ENCODE measurements around the gene PKN1.

The PKN1 gene

DNA sequence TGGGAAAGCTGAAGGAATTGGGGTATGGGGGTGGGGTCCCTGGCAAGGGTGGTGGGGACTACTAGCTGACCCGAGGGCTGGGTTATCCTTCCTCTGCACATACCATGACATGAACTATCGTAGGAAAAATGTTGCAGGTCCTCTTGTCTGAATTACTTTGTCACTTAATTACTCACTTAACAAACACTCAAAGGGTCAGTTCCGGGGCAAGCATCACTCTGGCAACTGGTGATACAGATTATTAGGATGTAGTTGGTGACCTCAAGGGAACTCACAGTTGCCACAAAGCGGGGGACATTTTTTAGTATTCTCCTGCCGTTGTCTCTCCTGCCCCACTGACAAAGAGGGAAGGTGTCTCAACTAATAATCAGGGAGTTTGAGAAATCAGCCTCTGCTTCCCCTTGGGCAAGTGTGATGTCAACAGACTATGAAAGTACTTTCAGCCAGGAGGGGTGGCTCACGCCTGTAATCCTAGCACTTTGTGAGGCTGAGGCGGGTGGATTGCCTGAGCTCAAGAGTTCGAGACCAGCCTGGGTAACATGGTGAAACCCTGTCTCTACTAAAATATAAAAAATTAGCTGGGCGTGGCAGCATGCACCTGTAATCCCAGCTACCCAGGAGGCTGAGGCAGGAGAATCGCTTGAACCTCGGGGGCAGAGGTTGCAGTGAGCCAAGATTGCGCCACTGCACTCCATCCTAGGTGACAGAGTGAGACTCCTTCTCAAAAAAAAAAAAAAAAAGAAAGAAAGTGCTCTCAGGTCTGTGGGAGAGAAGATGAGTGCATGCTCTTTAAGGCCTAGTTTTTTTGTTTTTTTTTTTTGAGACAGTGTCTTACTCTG, 74.8 kb downstream of the PKN1 start:
- Histone ChIP-seq H3K4me3 (replicated peaks; ENCODE audit: low read depth, low read length) (no peak overlapping the region), H3K27me3 (replicated peaks; ENCODE audit: control insufficient read depth, insufficient read depth, low read length) (no peaks in the 10 kb centered on the region), H3K36me3 (ENCODE audit: control insufficient read depth, insufficient read depth, low read length) (no peaks in the 10 kb centered on the region)
- TF ChIP-seq, protein P1, sequence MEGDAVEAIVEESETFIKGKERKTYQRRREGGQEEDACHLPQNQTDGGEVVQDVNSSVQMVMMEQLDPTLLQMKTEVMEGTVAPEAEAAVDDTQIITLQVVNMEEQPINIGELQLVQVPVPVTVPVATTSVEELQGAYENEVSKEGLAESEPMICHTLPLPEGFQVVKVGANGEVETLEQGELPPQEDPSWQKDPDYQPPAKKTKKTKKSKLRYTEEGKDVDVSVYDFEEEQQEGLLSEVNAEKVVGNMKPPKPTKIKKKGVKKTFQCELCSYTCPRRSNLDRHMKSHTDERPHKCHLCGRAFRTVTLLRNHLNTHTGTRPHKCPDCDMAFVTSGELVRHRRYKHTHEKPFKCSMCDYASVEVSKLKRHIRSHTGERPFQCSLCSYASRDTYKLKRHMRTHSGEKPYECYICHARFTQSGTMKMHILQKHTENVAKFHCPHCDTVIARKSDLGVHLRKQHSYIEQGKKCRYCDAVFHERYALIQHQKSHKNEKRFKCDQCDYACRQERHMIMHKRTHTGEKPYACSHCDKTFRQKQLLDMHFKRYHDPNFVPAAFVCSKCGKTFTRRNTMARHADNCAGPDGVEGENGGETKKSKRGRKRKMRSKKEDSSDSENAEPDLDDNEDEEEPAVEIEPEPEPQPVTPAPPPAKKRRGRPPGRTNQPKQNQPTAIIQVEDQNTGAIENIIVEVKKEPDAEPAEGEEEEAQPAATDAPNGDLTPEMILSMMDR (IDR thresholded peaks at IDR 0.05; ENCODE audit: insufficient read depth, low read length, poor library complexity, severe bottlenecking) = no peak
- DNase-seq (ENCODE audit: extremely low read depth, insufficient read length) = no peak

GRCh38 chr19:14510311-14511228, 77.5 kb downstream of the PKN1 start:
- H3K4me3 ChIP-seq (replicated peaks; ENCODE audit: low read depth, low read length) = no peak overlapping the region
- DNase-seq (ENCODE audit: extremely low read depth, insufficient read length) = no peak
- H3K36me3 ChIP-seq (ENCODE audit: control insufficient read depth, insufficient read depth, low read length) = peaks cover 9% of the 10 kb centered on the region
- TF ChIP-seq, protein P1 (IDR thresholded peaks at IDR 0.05; ENCODE audit: insufficient read depth, low read length, poor library complexity, severe bottlenecking) = no peak
- no peaks in the 10 kb centered on the region for H3K27me3 ChIP-seq (replicated peaks; ENCODE audit: control insufficient read depth, insufficient read depth, low read length)

DNA sequence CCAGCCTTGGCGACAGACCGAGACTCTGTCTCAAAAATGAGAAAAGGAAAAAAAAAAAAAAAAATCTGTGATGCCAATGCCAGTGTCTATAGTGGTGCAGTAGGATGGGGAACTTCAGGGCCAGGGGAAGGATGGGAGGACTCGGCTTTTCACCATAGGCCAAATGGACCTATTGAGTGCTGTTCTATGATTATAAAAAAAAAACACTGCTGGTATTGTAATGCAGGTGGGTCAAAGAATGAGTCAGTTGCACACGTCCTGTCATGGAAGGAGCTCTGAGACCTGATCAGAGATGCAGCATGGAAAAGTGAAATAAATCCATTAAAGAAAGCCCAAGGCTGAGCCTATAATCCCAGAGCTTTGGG, 78.1 kb downstream of the PKN1 start:
- Histone ChIP-seq H3K4me3 (replicated peaks; ENCODE audit: low read depth, low read length) (no peak overlapping the region), H3K27me3 (replicated peaks; ENCODE audit: control insufficient read depth, insufficient read depth, low read length) (no peaks in the 10 kb centered on the region), H3K36me3 (ENCODE audit: control insufficient read depth, insufficient read depth, low read length) (peaks cover 11% of the 10 kb centered on the region)
- no peak for DNase-seq (ENCODE audit: extremely low read depth, insufficient read length)
- TF ChIP-seq, protein P1 (IDR thresholded peaks at IDR 0.05; ENCODE audit: insufficient read depth, low read length, poor library complexity, severe bottlenecking) = no peak

DNA sequence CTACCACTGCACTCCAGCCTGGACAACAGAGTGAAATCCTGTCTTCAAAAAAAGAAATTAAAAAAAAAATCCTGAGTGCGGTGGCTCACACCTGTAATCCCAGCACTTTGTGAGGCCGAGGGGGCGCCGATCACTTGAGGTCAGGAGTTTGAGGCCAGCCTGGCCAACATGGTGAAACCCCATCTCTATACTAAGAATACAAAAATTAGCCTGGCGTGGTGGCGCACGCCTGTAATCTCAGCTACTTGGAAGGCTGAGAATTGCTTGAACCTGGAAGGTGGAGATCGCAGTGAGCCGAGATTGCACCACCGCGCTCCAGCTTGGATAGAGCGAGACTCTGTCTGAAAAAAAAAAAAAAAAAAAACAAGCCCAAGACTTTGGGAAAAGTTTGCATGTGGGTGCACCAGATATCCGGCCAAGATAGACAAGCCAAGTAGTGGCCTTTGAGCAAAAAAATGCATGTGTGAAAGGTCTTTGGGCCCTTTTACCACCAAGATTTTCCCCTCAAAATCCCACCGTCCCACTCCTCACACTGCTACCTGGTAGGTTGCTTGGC, 79.4 kb downstream of the PKN1 start:
- DNase-seq (ENCODE audit: extremely low read depth, insufficient read length) = no peak
- Histone ChIP-seq H3K4me3 (replicated peaks; ENCODE audit: low read depth, low read length) (no peak overlapping the region), H3K27me3 (replicated peaks; ENCODE audit: control insufficient read depth, insufficient read depth, low read length) (no peaks in the 10 kb centered on the region), H3K36me3 (ENCODE audit: control insufficient read depth, insufficient read depth, low read length) (peaks cover 11% of the 10 kb centered on the region)
- TF ChIP-seq, protein P1 (IDR thresholded peaks at IDR 0.05; ENCODE audit: insufficient read depth, low read length, poor library complexity, severe bottlenecking) = no peak

DNA sequence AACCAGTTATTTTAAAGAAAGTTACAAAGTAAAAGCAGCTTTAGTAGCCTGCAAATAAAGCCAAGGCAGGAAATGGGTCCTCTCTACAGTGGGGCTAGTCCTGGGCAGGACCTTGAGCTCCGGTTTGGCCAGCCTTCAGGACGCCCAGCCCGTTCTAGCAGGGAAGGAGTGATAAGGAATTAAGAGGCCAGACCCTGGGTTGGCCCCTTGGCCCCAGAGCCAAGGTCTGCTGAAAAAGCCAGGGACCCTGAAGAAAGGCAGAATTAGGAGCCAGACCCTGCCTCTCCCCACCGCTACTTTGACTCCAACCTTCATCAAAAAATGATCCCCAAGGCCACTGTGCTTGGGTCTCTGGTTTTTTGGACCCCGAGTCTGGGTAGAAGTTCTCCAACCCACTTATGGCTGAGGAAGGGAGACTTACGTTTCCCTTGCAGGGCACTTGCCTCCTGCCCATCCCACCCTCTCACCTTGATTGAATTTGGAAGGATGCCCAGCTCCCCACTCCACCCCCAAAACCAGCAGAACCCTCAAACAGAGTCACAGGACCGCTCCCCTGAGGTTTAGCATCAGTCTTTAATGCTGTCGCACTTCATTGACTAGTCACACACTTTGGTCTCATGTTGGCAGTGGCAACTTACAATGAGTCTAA, 81.2 kb downstream of the PKN1 start:
- no peak for DNase-seq (ENCODE audit: extremely low read depth, insufficient read length)
- no peaks in the 10 kb centered on the region for H3K27me3 ChIP-seq (replicated peaks; ENCODE audit: control insufficient read depth, insufficient read depth, low read length)
- peaks cover 11% of the 10 kb centered on the region for H3K36me3 ChIP-seq (ENCODE audit: control insufficient read depth, insufficient read depth, low read length)
- TF ChIP-seq, protein P1 (IDR thresholded peaks at IDR 0.05; ENCODE audit: insufficient read depth, low read length, poor library complexity, severe bottlenecking) = no peak
- no peak overlapping the region for H3K4me3 ChIP-seq (replicated peaks; ENCODE audit: low read depth, low read length)
